DOHH2 (cell line): ENCODE data around the gene CCSER2.
"Not testable (repeated sequence)": the region's sequence is repeated elsewhere in the genome, so short reads cannot be mapped to it uniquely, and the experiment has no call there.

Experiments
- H3F3A ChIP-seq: fragments of 200-600 bp; sonication (generic), shearing (Covaris generic); 2 replicates; pipeline ENCODE4 v1.6.0; 2016; ENCODE audit warnings: antibody characterized with exemption, mild to moderate bottlenecking; ENCODE audit not compliant: control insufficient read depth, insufficient read depth
- H3K27ac ChIP-seq: fragments of 200-600 bp; sonication (generic); 2 replicates; pipeline ENCODE4 v1.5.1; 2014; ENCODE audit warnings: low read depth, mild to moderate bottlenecking, low read length, moderate library complexity
- H3K27me3 ChIP-seq: fragments of 200-600 bp; sonication (generic); 2 replicates; pipeline ENCODE4 v1.6.1; 2014; ENCODE audit warnings: mild to moderate bottlenecking, low read length, mixed read lengths; ENCODE audit not compliant: control insufficient read depth
- H3K36me3 ChIP-seq: fragments of 200-600 bp; sonication (generic); 2 replicates; pipeline ENCODE4 v1.6.1; 2014; ENCODE audit warnings: mild to moderate bottlenecking, low read length, moderate library complexity, mixed read lengths; ENCODE audit not compliant: control insufficient read depth
- H3K4me1 ChIP-seq: fragments of 200-600 bp; sonication (generic); 2 replicates; pipeline ENCODE4 v1.6.1; 2014; ENCODE audit warnings: mild to moderate bottlenecking, low read length, mixed read lengths; ENCODE audit not compliant: control insufficient read depth
- H3K4me2 ChIP-seq: fragments of 200-600 bp; sonication (generic); 2 replicates; pipeline ENCODE4 v1.6.0; 2014; ENCODE audit warnings: mild to moderate bottlenecking, low read length, moderate library complexity
- H3K4me3 ChIP-seq: fragments of 200-600 bp; sonication (generic); 2 replicates; pipeline ENCODE4 v1.5.1; 2014; ENCODE audit warnings: mild to moderate bottlenecking, low read length, mixed read lengths
- H3K79me2 ChIP-seq: fragments of 200-600 bp; sonication (generic); 2 replicates; pipeline ENCODE4 v1.6.1; 2014; ENCODE audit warnings: mild to moderate bottlenecking, low read length, mixed read lengths; ENCODE audit not compliant: control insufficient read depth
- H3K9me2 ChIP-seq: fragments of 200-600 bp; sonication (generic); replicated peaks from 2 replicates; pipeline ENCODE4 v1.6.1; 2014; ENCODE audit warnings: mild to moderate bottlenecking, low read length, mixed read lengths; ENCODE audit not compliant: control insufficient read depth
- H3K9me3 ChIP-seq: fragments of 200-600 bp; sonication (generic); 2 replicates; pipeline ENCODE4 v1.6.1; 2014; ENCODE audit warnings: antibody characterized with exemption, low read length, mixed read lengths; ENCODE audit not compliant: control insufficient read depth, insufficient read depth
- H4K20me1 ChIP-seq: fragments of 200-600 bp; sonication (generic); 2 replicates; pipeline ENCODE4 v1.6.0; 2014; ENCODE audit warnings: low read depth, mild to moderate bottlenecking, antibody characterized with exemption, low read length, moderate library complexity; ENCODE audit not compliant: control insufficient read depth, insufficient read depth
- CTCF ChIP-seq: fragments of 200-600 bp; sonication (generic); IDR thresholded peaks from one replicate; pipeline ENCODE4 v1.5.1; 2014; ENCODE audit warnings: antibody characterized with exemption, mild to moderate bottlenecking, low read depth, low read length; ENCODE audit not compliant: poor library complexity, severe bottlenecking
- EZH2phosphoT487 ChIP-seq: fragments of 200-600 bp; sonication (generic); IDR thresholded peaks from 2 replicates; pipeline ENCODE4 v1.6.1; 2017; ENCODE audit warnings: borderline replicate concordance, mild to moderate bottlenecking, antibody characterized with exemption, low read length, moderate library complexity, mixed read lengths

The CCSER2 gene

GRCh38 chr10:84412482-84412881 is 84.1 kb downstream of the CCSER2 start:
- H4K20me1 ChIP-seq = no peaks in the 10 kb centered on the region
- no peaks in the 10 kb centered on the region for H3K4me1 ChIP-seq
- no peak overlapping the region for H3K27ac ChIP-seq
- H3K9me2 ChIP-seq = no peaks in the 10 kb centered on the region
- no peaks in the 10 kb centered on the region for H3K27me3 ChIP-seq
- H3F3A ChIP-seq = no peaks in the 10 kb centered on the region
- TF ChIP-seq CTCF = no peak
- no peak for TF ChIP-seq EZH2phosphoT487
- peaks cover 19% of the 10 kb centered on the region; the same call in 1 of the 2 replicates for H3K9me3 ChIP-seq
- H3K4me3 ChIP-seq = no peak overlapping the region
- H3K4me2 ChIP-seq = no peak overlapping the region
- H3K79me2 ChIP-seq = peaks cover 5% of the 10 kb centered on the region
- H3K36me3 ChIP-seq = peaks cover 4% of the 10 kb centered on the region; the same call in 1 of the 2 replicates

- H3K36me3 ChIP-seq, H3K4me1 ChIP-seq, H3K27me3 ChIP-seq, H3F3A ChIP-seq, H3K4me3 ChIP-seq, H4K20me1 ChIP-seq, H3K4me2 ChIP-seq, H3K27ac ChIP-seq, H3K9me2 ChIP-seq, H3K79me2 ChIP-seq: not testable (repeated sequence)
- peaks cover 19% of the 10 kb centered on the region; the same call in 1 of the 2 replicates for H3K9me3 ChIP-seq
Observed at GRCh38 chr10:84414110-84414509, 85.7 kb downstream of the CCSER2 start.

GRCh38 chr10:84415539-84416244 is 87.3 kb downstream of the CCSER2 start:
- TF ChIP-seq CTCF (no peak), EZH2phosphoT487 (no peak)
- Histone ChIP-seq H3K4me1 (no peaks in the 10 kb centered on the region), H3K4me2 (no peak overlapping the region), H4K20me1 (no peaks in the 10 kb centered on the region), H3K27ac (no peak overlapping the region), H3K27me3 (no peaks in the 10 kb centered on the region), H3K9me2 (no peaks in the 10 kb centered on the region), H3K9me3 (peaks cover 19% of the 10 kb centered on the region; the same call in 1 of the 2 replicates), H3K79me2 (peaks cover 5% of the 10 kb centered on the region), H3K36me3 (peaks cover 11% of the 10 kb centered on the region), H3K4me3 (no peak overlapping the region), H3F3A (no peaks in the 10 kb centered on the region)

- Histone ChIP-seq H3K4me2 (no peak overlapping the region), H3K36me3 (peaks cover 11% of the 10 kb centered on the region), H3K27ac (no peak overlapping the region), H3K9me3 (peaks cover 23% of the 10 kb centered on the region; the same call in 1 of the 2 replicates), H3K27me3 (no peaks in the 10 kb centered on the region), H3K4me1 (no peaks in the 10 kb centered on the region), H3K9me2 (no peaks in the 10 kb centered on the region), H3K79me2 (peaks cover 5% of the 10 kb centered on the region), H3K4me3 (no peak overlapping the region), H4K20me1 (no peaks in the 10 kb centered on the region), H3F3A (no peaks in the 10 kb centered on the region)
- TF ChIP-seq CTCF (no peak), EZH2phosphoT487 (no peak)
Observed at GRCh38 chr10:84416245-84416555, 87.8 kb downstream of the CCSER2 start.
